Body of pancreas (tissue), 4 donors: ENCODE measurements around the gene TRNP1. TPM values are rescaled to one million over a fixed set of nuclear protein-coding genes. Genes with fewer than 3 reads are reported as not detected.

Source experiments
- ATAC-seq: fragments of 150-250 bp; one replicate; pipeline ENCODE4 v1.9.1; 2016
- DNase-seq, 4 donors: peaks; one replicate each; pipeline ENCODE4 v3.0.0-alpha.2; 2019
- H3K27ac ChIP-seq, 4 donors: fragments of 200-600 bp; sonication (generic); 1 replicate in 3 of 4; 2 replicates in 1 of 4; pipeline versions ENCODE4 v1.5.1 to v1.6.1; 2016 to 2019; ENCODE audit warnings: mild to moderate bottlenecking in 1 of 4, mixed read lengths in 1 of 4, moderate library complexity in 1 of 4
- H3K27me3 ChIP-seq, 2 donors: fragments of 200-600 bp; sonication (generic); one replicate each; pipeline ENCODE4 v1.6.0; 2016; ENCODE audit warnings: mild to moderate bottlenecking in 1 of 2
- H3K36me3 ChIP-seq, 2 donors: fragments of 200-600 bp; sonication (generic); replicated peaks in 1 of 2; 2 replicates each; pipeline ENCODE4 v1.5.1; 2016; ENCODE audit warnings: low read depth in 2 of 2; ENCODE audit not compliant: insufficient read depth in 1 of 2
- H3K4me1 ChIP-seq: fragments of 200-600 bp; sonication (generic); one replicate; pipeline ENCODE4 v1.6.0; 2016
- H3K4me3 ChIP-seq, 2 donors: fragments of 200-600 bp; sonication (generic); 1 replicate in 1 of 2; 2 replicates in 1 of 2; pipeline ENCODE4 v1.5.1; 2016 to 2019
- H3K9me3 ChIP-seq, 3 donors: fragments of 200-600 bp; sonication (generic); 1 replicate in 2 of 3; 2 replicates in 1 of 3; pipeline ENCODE4 v1.5.1; 2016
- CTCF ChIP-seq, 7 experiments: fragments of 450-650 bp in 4 of 7; fragments of 200-600 bp in 3 of 7; sonication (generic) in 3 of 7; IDR thresholded peaks; one replicate each; pipeline ENCODE4 v1.5.1; 2016 to 2019; ENCODE audit warnings: antibody characterized with exemption in 7 of 7
- POLR2A ChIP-seq, 3 donors: fragments of 450-650 bp; IDR thresholded peaks; one replicate each; pipeline ENCODE4 v1.6.1; 2016; ENCODE audit warnings: antibody characterized with exemption in 3 of 3, mild to moderate bottlenecking in 2 of 3
- WGBS, 2 donors: methylation state at CpG; one replicate each; pipeline ENCODE4 v1.1.5; 2017; 5-methylcytosine and 5-hydroxymethylcytosine counted together
- intact Hi-C: fragments of 100-400 bp; cut with DNase I; formaldehyde crosslinking; loops from one replicate; pipeline ENCODE4 v1.15.1; 2023
- total RNA-seq, 2 donors: library from RNA; depleted of rRNA; stranded (reverse); fragments of >200 nt; gene quantifications; one replicate each; pipeline ENCODE4 v1.1.0, GENCODE V29; 2016

The TRNP1 gene
- total RNA-seq, 2 donors from 2014 or later = 17.1 to 32.6 TPM

DNA sequence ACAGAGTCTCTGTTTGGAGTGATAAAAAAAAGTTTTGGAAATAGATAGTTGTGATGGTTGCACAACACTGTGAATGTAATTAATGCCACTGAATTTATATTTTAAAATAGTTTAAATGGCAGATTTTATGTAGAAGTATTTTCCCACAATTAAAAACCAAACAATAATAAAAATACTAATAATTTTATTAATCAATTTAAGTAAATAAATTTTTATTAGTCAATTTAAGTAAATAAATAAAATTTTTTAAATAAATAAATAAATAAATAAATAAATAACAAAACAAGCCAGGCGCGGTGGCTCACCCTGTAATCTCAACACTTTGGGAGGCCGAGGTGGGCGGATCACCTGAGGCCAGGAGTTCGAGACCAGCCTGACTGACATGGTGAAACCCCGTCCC is 28.3 kb upstream of the TRNP1 start:
- Histone ChIP-seq H3K4me1 (peaks cover 14% of the 10 kb centered on the region), H3K27me3 (no peaks in the 10 kb centered on the region), H3K27ac (no peak overlapping the region), H3K36me3 (no peaks in the 10 kb centered on the region), H3K4me3 (no peak overlapping the region), H3K9me3 (no peaks in the 10 kb centered on the region)
- intact Hi-C loops = no loop called here
- ATAC-seq = no peak
- TF ChIP-seq POLR2A (IDR thresholded peaks at IDR 0.05) (no peak), CTCF (IDR thresholded peaks at IDR 0.05) (no peak)
- no peak for DNase-seq
- 85 to 90% methylated on average over 6 of the region's 6 CpGs for WGBS, 2 donors

DNA sequence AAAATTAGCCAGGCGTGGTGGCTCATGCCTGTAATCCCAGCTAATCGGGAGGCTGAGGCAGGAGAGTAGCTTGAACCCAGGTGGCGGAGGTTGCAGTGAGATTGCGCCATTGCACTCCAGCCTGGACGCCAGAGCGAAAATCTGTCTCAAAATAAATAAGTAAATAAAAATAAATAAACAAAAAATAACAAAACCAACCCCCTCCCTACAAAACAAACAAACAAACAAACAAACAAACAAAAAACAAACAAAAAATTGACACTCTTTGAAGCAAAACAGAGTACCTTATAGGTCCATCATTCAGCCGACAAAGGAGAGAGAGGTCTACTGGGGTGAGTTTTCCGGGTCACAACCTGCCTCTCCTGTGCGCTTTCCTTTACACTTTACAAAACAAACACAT is 27.9 kb upstream of the TRNP1 start:
- no peaks in the 10 kb centered on the region for H3K9me3 ChIP-seq
- H3K36me3 ChIP-seq = no peaks in the 10 kb centered on the region
- H3K4me3 ChIP-seq = no peak overlapping the region
- H3K4me1 ChIP-seq = peaks cover 14% of the 10 kb centered on the region
- no peak for ATAC-seq
- no peak overlapping the region for H3K27ac ChIP-seq
- 86 to 93% methylated on average over 9 of the region's 9 CpGs for whole genome bisulfite sequencing, 2 donors
- intact Hi-C loops = no loop called here
- TF ChIP-seq POLR2A (IDR thresholded peaks at IDR 0.05) = no peak
- no peak for TF ChIP-seq CTCF (IDR thresholded peaks at IDR 0.05)
- no peaks in the 10 kb centered on the region for H3K27me3 ChIP-seq
- no peak for DNase-seq

- no peak for ATAC-seq
- 77 to 85% methylated on average over 4 to 7 of the region's 7 CpGs for WGBS, 2 donors
- H3K27me3 ChIP-seq = no peaks in the 10 kb centered on the region
- H3K9me3 ChIP-seq = no peaks in the 10 kb centered on the region
- no peak for TF ChIP-seq POLR2A (IDR thresholded peaks at IDR 0.05)
- no peak for TF ChIP-seq CTCF (IDR thresholded peaks at IDR 0.05)
- H3K4me3 ChIP-seq = no peak overlapping the region
- H3K4me1 ChIP-seq = no peaks in the 10 kb centered on the region
- intact Hi-C loops = loop anchor here (10.0 kb wide), 1 partner anchor 124 kb away; no protein-coding TSS in a partner anchor
- no peak overlapping the region for H3K27ac ChIP-seq
- peak in 2 of 4 donors; percentile 13 to 45 for DNase-seq
- no peaks in the 10 kb centered on the region for H3K36me3 ChIP-seq
Measured at GRCh38 chr1:26970810-26971209, 22.7 kb upstream of the TRNP1 start.

DNA sequence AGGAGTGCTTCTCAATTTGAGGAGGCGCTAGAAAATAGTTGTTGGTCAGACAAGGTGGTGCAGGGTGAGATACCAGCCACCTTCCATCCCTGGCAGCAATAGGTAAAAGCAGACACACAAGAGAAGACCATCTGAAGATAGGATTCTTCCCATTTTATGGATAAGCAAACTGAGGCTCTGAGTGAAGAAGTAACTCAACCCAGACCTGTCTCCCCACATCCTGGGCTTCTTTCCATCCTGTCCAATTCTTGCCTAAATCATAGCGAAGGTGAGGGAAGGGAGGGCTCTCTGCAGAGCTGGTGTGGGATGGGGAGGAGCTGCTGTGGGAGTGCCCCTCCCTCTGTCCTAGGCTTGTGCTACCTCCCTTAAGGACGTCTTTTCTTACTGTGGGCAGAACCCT is 21.9 kb upstream of the TRNP1 start:
- Histone ChIP-seq H3K36me3 (no peaks in the 10 kb centered on the region), H3K9me3 (no peaks in the 10 kb centered on the region), H3K27me3 (no peaks in the 10 kb centered on the region), H3K4me1 (no peaks in the 10 kb centered on the region), H3K4me3 (no peak overlapping the region), H3K27ac (no peak overlapping the region)
- ATAC-seq (no peak), DNase-seq (no peak)
- 58 to 81% methylated on average over 2 to 3 of the region's 3 CpGs for WGBS, 2 donors
- TF ChIP-seq CTCF (IDR thresholded peaks at IDR 0.05) = no peak
- TF ChIP-seq POLR2A (IDR thresholded peaks at IDR 0.05) = no peak
- intact Hi-C loops = loop anchor here (10.0 kb wide), 1 partner anchor 123 kb away; no protein-coding TSS in a partner anchor

- no peak overlapping the region for H3K4me3 ChIP-seq
- intact Hi-C loops = loop anchor here (10.0 kb wide), 1 partner anchor 122 kb away; no protein-coding TSS in a partner anchor
- ATAC-seq = no peak
- H3K27ac ChIP-seq = no peak overlapping the region
- DNase-seq = no peak
- H3K36me3 ChIP-seq = no peaks in the 10 kb centered on the region
- H3K9me3 ChIP-seq = no peaks in the 10 kb centered on the region
- no peaks in the 10 kb centered on the region for H3K4me1 ChIP-seq
- WGBS, 2 donors = 43 to 45% methylated on average over 6 of the region's 6 CpGs
- TF ChIP-seq POLR2A (IDR thresholded peaks at IDR 0.05) (no peak), CTCF (IDR thresholded peaks at IDR 0.05) (no peak)
- no peaks in the 10 kb centered on the region for H3K27me3 ChIP-seq
Measured at GRCh38 chr1:26972390-26972789, 21.1 kb upstream of the TRNP1 start.
